ENCODE results near the gene ATAT1. TPM values are rescaled to one million over a fixed set of nuclear protein-coding genes. Genes with fewer than 3 reads are reported as not detected.

The ATAT1 gene
- total RNA-seq, 1 experiment from 2014 or later: 30.0 TPM

GRCh38 chr6:30678964-30679726, 52.5 kb downstream of the ATAT1 start:
- Mint-ChIP-seq H3K4me3 (ENCODE audit: low read depth, unreplicated experiment) (peak overlapping the region; percentile 40), H3K4me1 (ENCODE audit: low read depth, unreplicated experiment) (peaks cover 49% of the 10 kb centered on the region), H3K36me3 (ENCODE audit: insufficient read depth, unreplicated experiment) (peaks cover 61% of the 10 kb centered on the region), H3K27me3 (ENCODE audit: unreplicated experiment) (no peaks in the 10 kb centered on the region), H3K9me3 (ENCODE audit: low read depth, unreplicated experiment) (no peaks in the 10 kb centered on the region), H3K27ac (ENCODE audit: unreplicated experiment) (peak overlapping the region; percentile 33)
- peak; percentile 96 for DNase-seq
- TF ChIP-seq, protein P1, sequence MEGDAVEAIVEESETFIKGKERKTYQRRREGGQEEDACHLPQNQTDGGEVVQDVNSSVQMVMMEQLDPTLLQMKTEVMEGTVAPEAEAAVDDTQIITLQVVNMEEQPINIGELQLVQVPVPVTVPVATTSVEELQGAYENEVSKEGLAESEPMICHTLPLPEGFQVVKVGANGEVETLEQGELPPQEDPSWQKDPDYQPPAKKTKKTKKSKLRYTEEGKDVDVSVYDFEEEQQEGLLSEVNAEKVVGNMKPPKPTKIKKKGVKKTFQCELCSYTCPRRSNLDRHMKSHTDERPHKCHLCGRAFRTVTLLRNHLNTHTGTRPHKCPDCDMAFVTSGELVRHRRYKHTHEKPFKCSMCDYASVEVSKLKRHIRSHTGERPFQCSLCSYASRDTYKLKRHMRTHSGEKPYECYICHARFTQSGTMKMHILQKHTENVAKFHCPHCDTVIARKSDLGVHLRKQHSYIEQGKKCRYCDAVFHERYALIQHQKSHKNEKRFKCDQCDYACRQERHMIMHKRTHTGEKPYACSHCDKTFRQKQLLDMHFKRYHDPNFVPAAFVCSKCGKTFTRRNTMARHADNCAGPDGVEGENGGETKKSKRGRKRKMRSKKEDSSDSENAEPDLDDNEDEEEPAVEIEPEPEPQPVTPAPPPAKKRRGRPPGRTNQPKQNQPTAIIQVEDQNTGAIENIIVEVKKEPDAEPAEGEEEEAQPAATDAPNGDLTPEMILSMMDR (IDR thresholded peaks at IDR 0.05; ENCODE audit: unreplicated experiment): peak; percentile 96
- BruUV-seq (replicated peaks): no TSS peak
- intact Hi-C loops (cut with micrococcal nuclease; ENCODE audit: unreplicated experiment): loop anchor here (1.0 to 10.0 kb wide), 2 partner anchors 43 to 206 kb away; partner anchors contain the start of gene DDR1
- CTCF ChIA-PET: interaction anchor here (0.6 to 2.6 kb wide), 21 partner anchors 9 to 408 kb away, joined by 3 to 72 read pairs (median 4); partner anchors contain the start of genes FLOT1, MDC1, NRM and TUBB

DNA sequence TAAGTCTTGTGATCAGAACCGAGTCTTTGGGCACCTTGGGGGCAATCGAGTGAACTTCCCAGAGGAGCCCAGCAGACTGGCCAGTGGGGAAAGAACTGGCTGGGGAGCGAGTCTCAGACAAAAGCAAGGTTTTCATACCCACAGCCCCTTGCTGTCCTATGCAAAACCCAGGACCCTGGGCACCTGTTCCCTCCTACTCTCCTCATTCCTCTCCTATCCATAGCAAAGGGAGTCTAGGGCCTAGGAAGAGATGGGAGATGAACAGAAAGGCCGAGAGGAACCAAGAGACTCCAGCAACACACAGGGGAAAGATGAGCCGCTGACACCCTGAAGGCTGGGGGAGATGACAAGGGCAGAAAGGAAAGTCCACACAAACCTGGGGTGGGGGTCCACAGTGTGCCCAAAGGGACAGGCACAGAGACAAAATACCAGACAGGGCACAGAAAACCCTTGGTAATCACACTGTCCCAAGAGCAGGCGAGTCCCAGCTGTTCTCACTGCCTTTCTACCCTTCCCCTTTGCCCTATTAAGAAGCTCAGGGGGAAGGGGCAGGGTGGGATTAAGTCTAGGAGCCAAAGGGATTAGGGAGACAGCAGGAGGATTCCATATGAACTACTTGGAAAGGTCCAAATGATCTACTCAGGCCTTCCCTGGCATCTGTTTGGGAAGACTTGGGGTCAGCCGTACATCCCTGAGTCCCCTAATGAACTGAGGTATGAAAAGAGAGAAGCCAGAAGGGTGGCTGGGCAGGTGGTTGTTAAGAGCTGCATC, 53.3 kb downstream of the ATAT1 start:
- H3K36me3 Mint-ChIP-seq (ENCODE audit: insufficient read depth, unreplicated experiment): peaks cover 64% of the 10 kb centered on the region
- intact Hi-C loops (cut with micrococcal nuclease; ENCODE audit: unreplicated experiment): loop anchor here (1.0 to 10.0 kb wide), 2 partner anchors 42 to 205 kb away; partner anchors contain the start of gene DDR1
- BruUV-seq (replicated peaks): no TSS peak
- peaks cover 58% of the 10 kb centered on the region for H3K4me1 Mint-ChIP-seq (ENCODE audit: low read depth, unreplicated experiment)
- CTCF ChIA-PET: interaction anchor here (0.8 to 2.6 kb wide), 8 partner anchors 8 to 407 kb away, joined by 3 to 72 read pairs (median 6); partner anchors contain the start of gene TUBB
- TF ChIP-seq, protein P1 (IDR thresholded peaks at IDR 0.05; ENCODE audit: unreplicated experiment): no peak
- H3K4me3 Mint-ChIP-seq (ENCODE audit: low read depth, unreplicated experiment): peak overlapping the region; percentile 40
- H3K27me3 Mint-ChIP-seq (ENCODE audit: unreplicated experiment): no peaks in the 10 kb centered on the region
- H3K9me3 Mint-ChIP-seq (ENCODE audit: low read depth, unreplicated experiment): no peaks in the 10 kb centered on the region
- DNase-seq: no peak
- H3K27ac Mint-ChIP-seq (ENCODE audit: unreplicated experiment): no peak overlapping the region

DNA sequence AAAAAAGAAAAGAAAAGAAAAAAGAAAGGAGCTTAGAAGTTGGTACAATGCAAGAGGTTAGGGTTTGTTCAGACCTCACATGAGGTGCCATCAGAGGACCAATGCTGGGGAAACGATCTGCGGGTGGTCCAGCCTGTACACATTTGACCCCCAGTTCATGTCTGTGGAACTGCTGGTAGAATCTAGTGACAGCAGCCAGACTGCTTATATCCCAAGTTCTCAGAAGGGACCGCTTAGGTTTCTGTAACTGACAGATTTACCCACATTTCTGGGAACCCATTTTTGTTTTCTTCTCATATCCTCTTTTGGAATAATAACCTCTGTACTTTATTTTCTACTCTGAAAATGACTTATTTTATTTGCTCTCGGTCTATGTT, 55.1 kb downstream of the ATAT1 start:
- Mint-ChIP-seq H3K4me3 (ENCODE audit: low read depth, unreplicated experiment) (peak overlapping the region; percentile 41), H3K9me3 (ENCODE audit: low read depth, unreplicated experiment) (no peaks in the 10 kb centered on the region), H3K36me3 (ENCODE audit: insufficient read depth, unreplicated experiment) (peaks cover 73% of the 10 kb centered on the region), H3K4me1 (ENCODE audit: low read depth, unreplicated experiment) (peaks cover 74% of the 10 kb centered on the region), H3K27ac (ENCODE audit: unreplicated experiment) (peak overlapping the region; percentile 73), H3K27me3 (ENCODE audit: unreplicated experiment) (no peaks in the 10 kb centered on the region)
- no peak for DNase-seq
- BruUV-seq (replicated peaks): no TSS peak
- CTCF ChIA-PET: interaction anchor here (0.6 to 1.5 kb wide), 6 partner anchors 9 to 71 kb away, joined by 3 to 11 read pairs (median 4); partner anchors contain the start of genes MDC1 and NRM
- TF ChIP-seq, protein P1 (IDR thresholded peaks at IDR 0.05; ENCODE audit: unreplicated experiment): no peak
- intact Hi-C loops (cut with micrococcal nuclease; ENCODE audit: unreplicated experiment): no loop called here

Measured in Calu3 (cell line).